K562 (cell line): ENCODE data around the gene HACL1. TPM values are rescaled to one million over a fixed set of nuclear protein-coding genes. Genes with fewer than 3 reads are reported as not detected.

Experiments used
- AFF4 ChIP-seq: sonication (generic); formaldehyde crosslinking; IDR thresholded peaks from 2 replicates; pipeline ENCODE4 v1.8.0; 2023; ENCODE audit warnings: mild to moderate bottlenecking, missing genetic modification reagents
- BHLHE40 ChIP-seq: IDR thresholded peaks from 2 replicates; pipeline ENCODE4 v1.6.1; 2011; ENCODE audit warnings: low read length, improper control_type of control experiment
- CUX1 ChIP-seq: fragments of 200-800 bp; sonication (Bioruptor generic); IDR thresholded peaks from 2 replicates; pipeline ENCODE4 v1.6.1; 2016; ENCODE audit warnings: missing genetic modification characterization, missing compliant biosample characterization
- PBX2 ChIP-seq, 2 experiments: IDR thresholded peaks in 1 of 2; conservative IDR thresholded peaks in 1 of 2; 2 replicates each; pipeline ENCODE4 v1.6.1; 2016; ENCODE audit warnings: low read depth in 2 of 2, mild to moderate bottlenecking in 1 of 2, missing compliant biosample characterization in 1 of 2, missing genetic modification characterization in 1 of 2, moderate library complexity in 1 of 2
- PHF21A ChIP-seq: fragments of 450-650 bp; IDR thresholded peaks from 2 replicates; pipeline ENCODE4 v1.6.1; 2017; ENCODE audit warnings: low read depth, borderline replicate concordance
- THAP12 ChIP-seq: fragments of 250-450 bp; sonication (Bioruptor Pico); IDR thresholded peaks from 2 replicates; pipeline ENCODE4 v1.9.0; 2021; ENCODE audit warnings: mild to moderate bottlenecking, inconsistent platforms
- TOE1 ChIP-seq, 2 experiments: fragments of 450-650 bp in 1 of 2; sonication (generic) in 1 of 2; formaldehyde crosslinking in 1 of 2; IDR thresholded peaks; 2 replicates each; pipeline versions ENCODE4 v1.7.1 to v1.8.0; 2016 to 2022; ENCODE audit warnings: borderline replicate concordance in 2 of 2, mild to moderate bottlenecking in 2 of 2, antibody characterized with exemption in 1 of 2, inconsistent platforms in 1 of 2, low read depth in 1 of 2, missing genetic modification reagents in 1 of 2, moderate library complexity in 1 of 2
- ZNF699 ChIP-seq: fragments of 250-450 bp; sonication (Bioruptor Pico); IDR thresholded peaks from 2 replicates; pipeline ENCODE4 v1.8.0; 2021; ENCODE audit warnings: mild to moderate bottlenecking, moderate library complexity; ENCODE audit not compliant: insufficient replicate concordance
- polyA plus RNA-seq, 8 experiments: library from polyadenylated mRNA; depleted of rRNA in 4 of 8; stranded (reverse) in 5 of 8; unstranded in 3 of 8; fragments of >200 nt; fragmentation: Nextera tagmentation in 2 of 8; fragmentation: Illumina TruSeq in 1 of 8; extraction: Ambion mirVana in 2 of 8; extraction: Trizol in 1 of 8; gene quantifications; 2 replicates each; pipeline versions ENCODE4 v1.2.1 to v1.2.3, GENCODE V29; 2011 to 2014; ENCODE audit warnings: inconsistent platforms in 1 of 8, missing spikeins in 1 of 8
- total RNA-seq, 7 experiments: library from RNA; depleted of rRNA in 6 of 7; stranded (reverse); fragments of >200 nt in 6 of 7; fragmentation: Illumina TruSeq in 2 of 7; extraction: Trizol in 2 of 7; gene quantifications; 2 replicates each; pipeline versions ENCODE4 v1.2.1 to v1.2.3, GENCODE V29; 2011 to 2021; ENCODE audit warnings: low replicate concordance in 1 of 7
- TF ChIP-seq, protein P1 (sequence below): sonication (generic); formaldehyde crosslinking; IDR thresholded peaks from 2 replicates; pipeline ENCODE4 v1.8.0; 2022; ENCODE audit warnings: mild to moderate bottlenecking, missing genetic modification reagents

HACL1 gene
- total and polyA plus RNA-seq, 9 of the 15 experiments (the other 6 are each of a cell fraction or from before 2014, with no cell fraction given) = 18.9 to 61.5 (median 30.5) TPM

DNA sequence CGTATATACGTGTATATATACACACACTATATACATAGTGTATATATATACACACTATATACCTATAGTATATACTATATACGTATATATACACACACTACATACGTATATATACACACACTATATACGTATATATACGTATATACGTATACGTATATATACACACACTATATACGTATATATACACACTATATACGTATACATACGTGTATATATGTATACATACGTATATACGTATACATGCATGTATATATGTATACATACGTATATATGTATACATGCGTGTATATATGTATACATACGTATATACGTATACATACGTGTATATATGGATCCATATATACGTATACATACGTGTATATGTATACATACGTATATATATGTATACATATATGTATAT is 9.4 kb downstream of the HACL1 start (continued):
- TF ChIP-seq CUX1 (no peak), TOE1 (IDR thresholded peaks at IDR 0.05; ENCODE audit: borderline replicate concordance) (no peak), TOE1 (CRISPR knock-in tag; IDR thresholded peaks at IDR 0.05; ENCODE audit: borderline replicate concordance, low read depth) (no peak), PHF21A (no peak), BHLHE40 (no peak), PBX2 (CRISPR knock-in tag; IDR thresholded peaks at IDR 0.05; ENCODE audit: low read depth) (no peak), PBX2 (tag; conservative IDR thresholded peaks at IDR 0.05; ENCODE audit: low read depth) (no peak), ZNF699 (CRISPR knock-in tag) (peak; percentile 94), THAP12 (peak; percentile 97), AFF4 (no peak)
- TF ChIP-seq, protein P1, sequence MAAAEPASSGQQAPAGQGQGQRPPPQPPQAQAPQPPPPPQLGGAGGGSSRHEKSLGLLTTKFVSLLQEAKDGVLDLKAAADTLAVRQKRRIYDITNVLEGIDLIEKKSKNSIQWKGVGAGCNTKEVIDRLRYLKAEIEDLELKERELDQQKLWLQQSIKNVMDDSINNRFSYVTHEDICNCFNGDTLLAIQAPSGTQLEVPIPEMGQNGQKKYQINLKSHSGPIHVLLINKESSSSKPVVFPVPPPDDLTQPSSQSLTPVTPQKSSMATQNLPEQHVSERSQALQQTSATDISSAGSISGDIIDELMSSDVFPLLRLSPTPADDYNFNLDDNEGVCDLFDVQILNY (CRISPR knock-in tag) = no peak
